Limb (tissue), 2 donors: ENCODE results near the gene MLIP.

Experiments used
- DNase-seq, 2 donors: peaks; one replicate each; pipeline ENCODE4 v3.0.0-alpha.2; 2016; ENCODE audit errors: extremely low spot score in 2 of 2

MLIP gene

GRCh38 chr6:54282186-54282585 lies 170.9 kb downstream of the MLIP start:
- no peak for DNase-seq

GRCh38 chr6:54284161-54284860 lies 173.1 kb downstream of the MLIP start:
- DNase-seq: no peak

GRCh38 chr6:54285595-54285994 lies 174.4 kb downstream of the MLIP start:
- DNase-seq: no peak

GRCh38 chr6:54286141-54286540 lies 174.9 kb downstream of the MLIP start:
- DNase-seq: no peak

GRCh38 chr6:54288474-54288873 lies 177.2 kb downstream of the MLIP start:
- DNase-seq: no peak

- DNase-seq: no peak
Observed at GRCh38 chr6:54289426-54289825, 178.2 kb downstream of the MLIP start.

- no peak for DNase-seq
Observed at GRCh38 chr6:54291146-54291545, 179.9 kb downstream of the MLIP start.

GRCh38 chr6:54291738-54292137 lies 180.5 kb downstream of the MLIP start:
- DNase-seq: no peak

- DNase-seq: no peak
Observed at GRCh38 chr6:54294965-54295532, 183.8 kb downstream of the MLIP start.

GRCh38 chr6:54299542-54300269 lies 188.5 kb downstream of the MLIP start:
- DNase-seq: no peak

- DNase-seq: no peak
Observed at GRCh38 chr6:54301770-54302169, 190.5 kb downstream of the MLIP start.

- no peak for DNase-seq
Observed at GRCh38 chr6:54307439-54307910, 196.2 kb downstream of the MLIP start.

- no peak for DNase-seq
Observed at GRCh38 chr6:54308289-54308985, 197.2 kb downstream of the MLIP start, which contains the start of gene TINAG. Gene TINAG (plus strand): TSS chr6:54308441. CDS start chr6:54308551, 110 bp downstream.

- no peak for DNase-seq
Observed at GRCh38 chr6:54308986-54309315, 197.7 kb downstream of the MLIP start.

GRCh38 chr6:54310377-54311152 lies 199.3 kb downstream of the MLIP start:
- DNase-seq: no peak

- no peak for DNase-seq
Observed at GRCh38 chr6:54315656-54316055, 204.4 kb downstream of the MLIP start.
